ENCODE data around the gene GLRA3. TPM values are rescaled to one million over a fixed set of nuclear protein-coding genes. Genes with fewer than 3 reads are reported as not detected.

Gene GLRA3
- total and polyA plus RNA-seq, 2 of the 8 experiments (the other 6 are each of a cell fraction or from before 2014, with no cell fraction given), result 0.02 TPM; not detected in 1

DNA sequence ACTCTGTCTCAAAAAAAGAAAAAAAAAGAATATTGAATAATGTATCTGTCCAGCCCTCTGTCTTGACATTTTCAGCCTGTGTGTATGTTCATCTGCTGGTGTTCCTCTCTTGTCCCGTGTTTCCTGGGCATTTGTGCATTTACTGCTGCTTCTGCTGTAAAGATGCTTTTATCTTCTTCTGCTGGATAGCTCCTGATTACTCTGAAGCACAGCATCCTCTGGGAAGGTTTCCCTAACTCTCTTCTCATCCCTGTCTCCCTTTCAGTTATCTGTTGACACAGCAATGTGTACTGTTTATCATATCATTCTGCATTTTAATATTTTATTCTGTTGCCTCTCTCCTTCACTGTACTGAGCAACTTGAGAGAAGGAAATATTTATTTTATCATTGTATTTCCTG lies 232.5 kb downstream of the GLRA3 start (continued):
- TF ChIP-seq, protein P1, sequence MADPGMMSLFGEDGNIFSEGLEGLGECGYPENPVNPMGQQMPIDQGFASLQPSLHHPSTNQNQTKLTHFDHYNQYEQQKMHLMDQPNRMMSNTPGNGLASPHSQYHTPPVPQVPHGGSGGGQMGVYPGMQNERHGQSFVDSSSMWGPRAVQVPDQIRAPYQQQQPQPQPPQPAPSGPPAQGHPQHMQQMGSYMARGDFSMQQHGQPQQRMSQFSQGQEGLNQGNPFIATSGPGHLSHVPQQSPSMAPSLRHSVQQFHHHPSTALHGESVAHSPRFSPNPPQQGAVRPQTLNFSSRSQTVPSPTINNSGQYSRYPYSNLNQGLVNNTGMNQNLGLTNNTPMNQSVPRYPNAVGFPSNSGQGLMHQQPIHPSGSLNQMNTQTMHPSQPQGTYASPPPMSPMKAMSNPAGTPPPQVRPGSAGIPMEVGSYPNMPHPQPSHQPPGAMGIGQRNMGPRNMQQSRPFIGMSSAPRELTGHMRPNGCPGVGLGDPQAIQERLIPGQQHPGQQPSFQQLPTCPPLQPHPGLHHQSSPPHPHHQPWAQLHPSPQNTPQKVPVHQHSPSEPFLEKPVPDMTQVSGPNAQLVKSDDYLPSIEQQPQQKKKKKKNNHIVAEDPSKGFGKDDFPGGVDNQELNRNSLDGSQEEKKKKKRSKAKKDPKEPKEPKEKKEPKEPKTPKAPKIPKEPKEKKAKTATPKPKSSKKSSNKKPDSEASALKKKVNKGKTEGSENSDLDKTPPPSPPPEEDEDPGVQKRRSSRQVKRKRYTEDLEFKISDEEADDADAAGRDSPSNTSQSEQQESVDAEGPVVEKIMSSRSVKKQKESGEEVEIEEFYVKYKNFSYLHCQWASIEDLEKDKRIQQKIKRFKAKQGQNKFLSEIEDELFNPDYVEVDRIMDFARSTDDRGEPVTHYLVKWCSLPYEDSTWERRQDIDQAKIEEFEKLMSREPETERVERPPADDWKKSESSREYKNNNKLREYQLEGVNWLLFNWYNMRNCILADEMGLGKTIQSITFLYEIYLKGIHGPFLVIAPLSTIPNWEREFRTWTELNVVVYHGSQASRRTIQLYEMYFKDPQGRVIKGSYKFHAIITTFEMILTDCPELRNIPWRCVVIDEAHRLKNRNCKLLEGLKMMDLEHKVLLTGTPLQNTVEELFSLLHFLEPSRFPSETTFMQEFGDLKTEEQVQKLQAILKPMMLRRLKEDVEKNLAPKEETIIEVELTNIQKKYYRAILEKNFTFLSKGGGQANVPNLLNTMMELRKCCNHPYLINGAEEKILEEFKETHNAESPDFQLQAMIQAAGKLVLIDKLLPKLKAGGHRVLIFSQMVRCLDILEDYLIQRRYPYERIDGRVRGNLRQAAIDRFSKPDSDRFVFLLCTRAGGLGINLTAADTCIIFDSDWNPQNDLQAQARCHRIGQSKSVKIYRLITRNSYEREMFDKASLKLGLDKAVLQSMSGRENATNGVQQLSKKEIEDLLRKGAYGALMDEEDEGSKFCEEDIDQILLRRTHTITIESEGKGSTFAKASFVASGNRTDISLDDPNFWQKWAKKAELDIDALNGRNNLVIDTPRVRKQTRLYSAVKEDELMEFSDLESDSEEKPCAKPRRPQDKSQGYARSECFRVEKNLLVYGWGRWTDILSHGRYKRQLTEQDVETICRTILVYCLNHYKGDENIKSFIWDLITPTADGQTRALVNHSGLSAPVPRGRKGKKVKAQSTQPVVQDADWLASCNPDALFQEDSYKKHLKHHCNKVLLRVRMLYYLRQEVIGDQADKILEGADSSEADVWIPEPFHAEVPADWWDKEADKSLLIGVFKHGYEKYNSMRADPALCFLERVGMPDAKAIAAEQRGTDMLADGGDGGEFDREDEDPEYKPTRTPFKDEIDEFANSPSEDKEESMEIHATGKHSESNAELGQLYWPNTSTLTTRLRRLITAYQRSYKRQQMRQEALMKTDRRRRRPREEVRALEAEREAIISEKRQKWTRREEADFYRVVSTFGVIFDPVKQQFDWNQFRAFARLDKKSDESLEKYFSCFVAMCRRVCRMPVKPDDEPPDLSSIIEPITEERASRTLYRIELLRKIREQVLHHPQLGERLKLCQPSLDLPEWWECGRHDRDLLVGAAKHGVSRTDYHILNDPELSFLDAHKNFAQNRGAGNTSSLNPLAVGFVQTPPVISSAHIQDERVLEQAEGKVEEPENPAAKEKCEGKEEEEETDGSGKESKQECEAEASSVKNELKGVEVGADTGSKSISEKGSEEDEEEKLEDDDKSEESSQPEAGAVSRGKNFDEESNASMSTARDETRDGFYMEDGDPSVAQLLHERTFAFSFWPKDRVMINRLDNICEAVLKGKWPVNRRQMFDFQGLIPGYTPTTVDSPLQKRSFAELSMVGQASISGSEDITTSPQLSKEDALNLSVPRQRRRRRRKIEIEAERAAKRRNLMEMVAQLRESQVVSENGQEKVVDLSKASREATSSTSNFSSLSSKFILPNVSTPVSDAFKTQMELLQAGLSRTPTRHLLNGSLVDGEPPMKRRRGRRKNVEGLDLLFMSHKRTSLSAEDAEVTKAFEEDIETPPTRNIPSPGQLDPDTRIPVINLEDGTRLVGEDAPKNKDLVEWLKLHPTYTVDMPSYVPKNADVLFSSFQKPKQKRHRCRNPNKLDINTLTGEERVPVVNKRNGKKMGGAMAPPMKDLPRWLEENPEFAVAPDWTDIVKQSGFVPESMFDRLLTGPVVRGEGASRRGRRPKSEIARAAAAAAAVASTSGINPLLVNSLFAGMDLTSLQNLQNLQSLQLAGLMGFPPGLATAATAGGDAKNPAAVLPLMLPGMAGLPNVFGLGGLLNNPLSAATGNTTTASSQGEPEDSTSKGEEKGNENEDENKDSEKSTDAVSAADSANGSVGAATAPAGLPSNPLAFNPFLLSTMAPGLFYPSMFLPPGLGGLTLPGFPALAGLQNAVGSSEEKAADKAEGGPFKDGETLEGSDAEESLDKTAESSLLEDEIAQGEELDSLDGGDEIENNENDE (IDR thresholded peaks at IDR 0.05; ENCODE audit: insufficient replicate concordance, low read length), result no peak
- no peak for TF ChIP-seq CHD2 (IDR thresholded peaks at IDR 0.05; ENCODE audit: low read length)
- no peak for TF ChIP-seq RFX5 (IDR thresholded peaks at IDR 0.05; ENCODE audit: borderline replicate concordance, low read depth, low read length)
- no peak for TF ChIP-seq KDM5A (IDR thresholded peaks at IDR 0.05; ENCODE audit: low read length)
- no peak for TF ChIP-seq RBBP5 (IDR thresholded peaks at IDR 0.05; ENCODE audit: borderline replicate concordance, low read depth, low read length)
- no peak for TF ChIP-seq GABPA (IDR thresholded peaks at IDR 0.05; ENCODE audit: borderline replicate concordance, insufficient read depth, low read length)
- TF ChIP-seq FOSL1 (IDR thresholded peaks at IDR 0.05; ENCODE audit: insufficient read depth, low read depth, low read length), result no peak
- no peak for TF ChIP-seq TAF7 (optimal IDR thresholded peaks at IDR 0.05; ENCODE audit: borderline replicate concordance, low read depth, low read length)
- no peak for TF ChIP-seq USF2 (IDR thresholded peaks at IDR 0.05; ENCODE audit: low read length)
- TF ChIP-seq SAP30 (IDR thresholded peaks at IDR 0.05; ENCODE audit: insufficient read depth, insufficient replicate concordance, low read length), result no peak

Data from H1 (cell line).